Suprapubic skin (tissue), 4 donors: ENCODE measurements around the gene SLC18B1. TPM values are rescaled to one million over a fixed set of nuclear protein-coding genes. Genes with fewer than 3 reads are reported as not detected.
A peak's percentile ranks its signal among the peaks of the same experiment; 100 is the strongest.

Experiments used
- DNase-seq, 2 donors: peaks; one replicate each; pipeline ENCODE4 v3.0.0-alpha.2; 2019; ENCODE audit warnings: low spot score in 2 of 2
- H3K27ac ChIP-seq: fragments of 200-600 bp; sonication (generic); one replicate; pipeline ENCODE4 v1.5.1; 2019
- H3K27me3 ChIP-seq: fragments of 200-600 bp; sonication (generic); one replicate; pipeline ENCODE4 v1.5.1; 2019
- H3K36me3 ChIP-seq: fragments of 200-600 bp; sonication (generic); one replicate; pipeline ENCODE4 v1.5.1; 2019
- H3K4me1 ChIP-seq: fragments of 200-600 bp; sonication (generic); one replicate; pipeline ENCODE4 v1.5.1; 2019
- H3K4me3 ChIP-seq: fragments of 200-600 bp; sonication (generic); one replicate; pipeline ENCODE4 v1.5.1; 2019; ENCODE audit warnings: mild to moderate bottlenecking
- H3K9me3 ChIP-seq: fragments of 200-600 bp; sonication (generic); one replicate; pipeline ENCODE4 v1.5.1; 2019
- CTCF ChIP-seq, 2 donors: fragments of 200-600 bp in 1 of 2; fragments of 450-650 bp in 1 of 2; sonication (generic) in 1 of 2; IDR thresholded peaks; one replicate each; pipeline ENCODE4 v1.5.1; 2016 to 2019; ENCODE audit warnings: antibody characterized with exemption in 2 of 2, mild to moderate bottlenecking in 1 of 2, moderate library complexity in 1 of 2
- EP300 ChIP-seq: sonication (generic); formaldehyde crosslinking; IDR thresholded peaks from one replicate; pipeline ENCODE4 v1.6.1; 2017; ENCODE audit warnings: antibody characterized with exemption
- POLR2A ChIP-seq, 2 donors: fragments of 450-650 bp; IDR thresholded peaks; one replicate each; pipeline ENCODE4 v1.6.1; 2017; ENCODE audit warnings: antibody characterized with exemption in 2 of 2, mild to moderate bottlenecking in 2 of 2, moderate library complexity in 2 of 2
- POLR2AphosphoS5 ChIP-seq, 3 donors: sonication (generic); formaldehyde crosslinking; IDR thresholded peaks; one replicate each; pipeline ENCODE4 v1.6.1; 2017; ENCODE audit warnings: antibody characterized with exemption in 3 of 3
- WGBS: methylation state at CpG from one replicate; pipeline ENCODE4 v1.1.5; 2018; 5-methylcytosine and 5-hydroxymethylcytosine counted together
- total RNA-seq, 4 donors: library from RNA; depleted of rRNA; stranded (reverse); fragments of >200 nt; gene quantifications; one replicate each; pipeline ENCODE4 v1.1.0, GENCODE V29; 2016

The SLC18B1 gene
- total RNA-seq, result 10 to 100 TPM in 2 of 4 donors, 1 to 10 TPM in 2; 8.4 to 11.2 (median 9.9) TPM

DNA sequence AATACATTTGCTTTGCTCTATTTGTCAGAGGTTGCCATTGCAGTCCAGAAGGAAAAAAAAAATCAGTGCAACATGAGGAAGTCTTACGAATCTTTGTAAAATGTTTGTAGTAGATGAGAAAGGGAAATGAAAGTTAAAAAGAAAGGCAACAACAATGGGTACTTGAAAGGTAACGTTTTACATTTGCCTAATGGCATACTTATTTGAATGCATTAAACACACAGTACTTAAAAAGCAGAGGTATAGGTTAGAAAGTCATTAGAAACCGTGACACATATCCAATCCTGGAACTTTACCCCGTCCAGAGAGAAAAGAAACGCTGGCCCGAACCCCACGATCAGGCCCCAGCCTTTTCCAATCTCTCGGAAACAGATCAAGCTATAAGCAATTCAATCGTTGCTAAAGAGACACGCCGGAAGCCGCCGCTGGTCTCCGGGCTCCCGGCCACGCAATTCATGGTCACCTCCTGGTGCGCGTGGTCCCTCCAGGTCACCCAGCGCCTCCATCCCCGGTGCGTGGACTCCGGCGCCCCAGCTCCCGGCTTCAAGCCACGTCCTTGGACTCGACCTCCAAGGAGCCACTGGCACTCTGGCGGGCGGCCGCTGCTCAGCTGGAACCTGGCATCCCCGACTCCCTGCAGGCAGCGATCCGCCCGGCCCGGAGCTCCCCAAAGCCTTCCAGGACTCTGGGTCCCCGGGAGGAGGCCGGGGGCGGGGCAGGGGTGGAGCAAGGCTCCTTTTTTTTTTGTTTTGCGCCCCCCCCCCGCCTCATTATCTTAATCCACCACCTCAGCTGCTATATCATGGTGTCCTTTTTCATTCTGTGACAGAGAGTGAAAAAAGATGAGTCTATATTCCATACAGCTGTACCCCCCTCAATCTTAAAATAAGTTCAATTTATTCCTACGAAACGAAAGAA, at the start of gene SLC18B1:
SLC18B1 (minus strand) TSS at position 687 of the 918 bp plus-strand sequence; CDS start at position 506, 181 bp downstream.
- Histone ChIP-seq H3K4me1 (peaks cover 4% of the 10 kb centered on the region), H3K4me3 (no peak within 1 kb of the TSS), H3K9me3 (no peaks in the 10 kb centered on the region), H3K36me3 (no peaks in the 10 kb centered on the region), H3K27me3 (no peaks in the 10 kb centered on the region), H3K27ac (peak within 1 kb of the TSS; percentile 57)
- 1% methylated on average over 25 of the region's 41 CpGs for WGBS
- TF ChIP-seq POLR2A (IDR thresholded peaks at IDR 0.05) (no peak), CTCF (IDR thresholded peaks at IDR 0.05) (no peak), EP300 (no peak), POLR2AphosphoS5 (IDR thresholded peaks at IDR 0.05) (no peak)
- peak; percentile 76 to 87 for DNase-seq

DNA sequence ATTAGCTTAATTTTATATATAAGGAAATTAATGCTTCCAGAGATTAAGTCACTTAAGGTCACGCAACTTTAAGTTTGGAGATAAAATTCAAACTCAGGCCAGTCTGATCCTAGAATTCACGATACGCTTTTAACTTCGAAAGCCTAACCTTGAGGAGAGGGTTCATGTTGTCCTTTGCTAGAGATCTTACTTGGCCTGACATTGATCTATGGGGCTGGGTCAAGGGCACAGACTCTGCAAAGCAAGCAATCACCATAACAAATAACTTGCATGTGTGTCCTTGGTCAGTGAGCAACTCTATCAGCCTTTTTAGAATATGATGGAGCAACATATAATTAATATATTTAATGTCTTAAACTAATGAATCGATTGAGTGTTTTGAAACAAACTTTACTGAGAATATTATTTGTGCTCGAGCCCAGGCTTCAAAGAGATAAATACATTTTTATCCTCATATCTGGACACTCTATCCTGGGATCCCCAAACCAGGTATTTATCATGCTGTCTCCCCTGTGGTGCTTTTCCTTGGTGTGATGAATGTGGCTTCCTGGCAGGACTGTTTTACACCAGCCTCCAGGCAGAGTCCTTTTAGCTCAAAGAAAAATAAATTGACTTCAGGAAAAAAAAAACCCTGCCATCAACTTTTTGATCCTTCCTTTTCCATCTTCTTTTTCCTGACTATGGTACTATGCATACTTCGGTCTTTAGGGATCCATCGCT, 45.0 kb upstream of the SLC18B1 start:
- no peak for DNase-seq
- TF ChIP-seq CTCF (IDR thresholded peaks at IDR 0.05) (no peak), EP300 (no peak), POLR2AphosphoS5 (IDR thresholded peaks at IDR 0.05) (no peak), POLR2A (IDR thresholded peaks at IDR 0.05) (no peak)
- no peaks in the 10 kb centered on the region for H3K36me3 ChIP-seq
- no peak overlapping the region for H3K27ac ChIP-seq
- 72% methylated on average over 8 of the region's 8 CpGs for WGBS
- H3K4me1 ChIP-seq, result no peaks in the 10 kb centered on the region
- no peaks in the 10 kb centered on the region for H3K9me3 ChIP-seq
- H3K4me3 ChIP-seq, result no peak overlapping the region
- peaks cover 2% of the 10 kb centered on the region for H3K27me3 ChIP-seq

DNA sequence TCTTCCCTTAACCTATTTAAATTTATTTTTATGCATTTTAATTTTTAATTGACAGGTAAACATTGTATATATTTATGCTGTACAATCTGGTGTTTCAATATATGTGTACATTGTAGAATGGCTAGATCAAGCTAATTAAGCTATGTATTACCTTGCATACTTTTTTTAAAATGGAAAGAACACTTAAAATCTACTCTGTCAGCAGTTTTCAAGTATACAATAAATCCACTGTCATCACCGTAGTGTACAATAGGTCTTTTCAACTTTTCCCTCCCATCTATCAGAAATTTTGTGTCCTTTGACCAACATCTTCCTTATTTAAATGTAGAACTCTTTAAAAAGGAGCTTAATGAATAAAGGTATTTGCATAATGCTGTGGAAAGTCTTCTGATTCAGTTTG, 43.5 kb upstream of the SLC18B1 start:
- Histone ChIP-seq H3K4me1 (no peaks in the 10 kb centered on the region), H3K27ac (no peak overlapping the region), H3K4me3 (no peak overlapping the region), H3K36me3 (no peaks in the 10 kb centered on the region), H3K9me3 (no peaks in the 10 kb centered on the region), H3K27me3 (peaks cover 2% of the 10 kb centered on the region)
- WGBS, result 46% methylated on average over 1 of the region's 1 CpG
- TF ChIP-seq POLR2A (IDR thresholded peaks at IDR 0.05) (no peak), CTCF (IDR thresholded peaks at IDR 0.05) (no peak), EP300 (no peak), POLR2AphosphoS5 (IDR thresholded peaks at IDR 0.05) (no peak)
- DNase-seq, result no peak

GRCh38 chr6:132832891-132833290, 34.5 kb upstream of the SLC18B1 start:
- Histone ChIP-seq H3K4me3 (no peak overlapping the region), H3K36me3 (no peaks in the 10 kb centered on the region), H3K4me1 (no peaks in the 10 kb centered on the region), H3K9me3 (no peaks in the 10 kb centered on the region), H3K27ac (no peak overlapping the region), H3K27me3 (no peaks in the 10 kb centered on the region)
- no peak for TF ChIP-seq EP300
- WGBS, result 88% methylated on average over 6 of the region's 6 CpGs
- no peak for DNase-seq

DNA sequence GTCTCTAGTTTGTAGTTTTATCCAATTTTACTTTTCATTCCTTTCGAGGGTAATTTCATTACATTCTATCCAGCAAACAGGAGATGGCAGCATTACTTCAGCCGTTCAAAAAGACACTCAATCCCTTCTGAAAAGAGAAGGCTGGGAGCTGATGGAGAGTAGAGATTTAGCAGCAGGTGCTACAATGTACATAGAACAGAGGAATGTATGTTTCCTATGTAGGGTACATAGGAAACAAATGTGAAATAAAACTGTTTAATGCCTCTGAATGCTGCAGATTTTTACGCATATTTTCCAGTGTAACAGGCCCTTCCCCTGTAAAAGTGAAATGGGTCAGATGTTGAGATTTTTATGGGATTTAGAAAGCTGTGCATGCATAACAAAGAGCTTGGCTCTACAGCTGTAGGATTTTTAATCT, 31.9 kb upstream of the SLC18B1 start:
- H3K4me3 ChIP-seq, result no peak overlapping the region
- H3K36me3 ChIP-seq, result no peaks in the 10 kb centered on the region
- no peak overlapping the region for H3K27ac ChIP-seq
- no peaks in the 10 kb centered on the region for H3K27me3 ChIP-seq
- H3K9me3 ChIP-seq, result no peaks in the 10 kb centered on the region
- H3K4me1 ChIP-seq, result no peaks in the 10 kb centered on the region
- 40% methylated on average over 3 of the region's 3 CpGs for WGBS
- TF ChIP-seq CTCF (IDR thresholded peaks at IDR 0.05) (peak in 1 of 2 donors; percentile 23), POLR2A (IDR thresholded peaks at IDR 0.05) (no peak)
- no peak for DNase-seq
